ENCODE results near the gene HDAC4. TPM values are rescaled to one million over a fixed set of nuclear protein-coding genes. Genes with fewer than 3 reads are reported as not detected.

The HDAC4 gene
- 6.3 and 13.2 TPM in 2 replicates for total RNA-seq (ENCODE audit: low replicate concordance)

GRCh38 chr2:239400596-239401066, at the start of gene HDAC4:
Gene HDAC4, minus strand, starts transcription at chr2:239401020. Its CDS starts 48,321 bp downstream, at chr2:239352699.

Measured in smooth muscle cell of the coronary artery (primary cell).